Stomach (tissue), 9 donors: ENCODE results near the gene FLVCR1. TPM values are rescaled to one million over a fixed set of nuclear protein-coding genes. Genes with fewer than 3 reads are reported as not detected.
A peak's percentile ranks its signal among the peaks of the same experiment; 100 is the strongest.
"Not testable (repeated sequence)": the region's sequence is repeated elsewhere in the genome, so short reads cannot be mapped to it uniquely, and the experiment has no call there.

ENCODE experiments used
- DNase-seq, 2 donors: peaks; one replicate each; pipeline versions ENCODE4 v3.0.0 to v3.0.0-alpha.2; 2013 to 2019
- H3K27ac ChIP-seq, 5 donors: fragments of 200-600 bp in 4 of 5; sonication (generic) in 4 of 5; one replicate each; pipeline ENCODE4 v1.5.1; 2013 to 2019; ENCODE audit warnings: mild to moderate bottlenecking in 1 of 5, moderate library complexity in 1 of 5
- H3K27me3 ChIP-seq, 3 donors: fragments of 200-600 bp; sonication (generic); one replicate each; pipeline ENCODE4 v1.5.1; 2017 to 2019; ENCODE audit warnings: mixed run types in 1 of 3
- H3K36me3 ChIP-seq, 4 donors: fragments of 200-600 bp; sonication (generic); 1 replicate in 3 of 4; 2 replicates in 1 of 4; pipeline ENCODE4 v1.5.1; 2016 to 2019
- H3K4me1 ChIP-seq, 4 donors: fragments of 200-600 bp; sonication (generic); one replicate each; pipeline ENCODE4 v1.5.1; 2016 to 2019
- H3K4me3 ChIP-seq, 4 donors: fragments of 200-600 bp; sonication (generic) in 3 of 4; one replicate each; pipeline ENCODE4 v1.5.1; 2016 to 2019; ENCODE audit warnings: mild to moderate bottlenecking in 1 of 4
- H3K9me3 ChIP-seq, 4 donors: fragments of 200-600 bp; sonication (generic); one replicate each; pipeline ENCODE4 v1.5.1; 2016 to 2019
- CTCF ChIP-seq, 7 experiments: fragments of 450-650 bp in 4 of 7; fragments of 200-600 bp in 3 of 7; sonication (generic) in 3 of 7; IDR thresholded peaks; one replicate each; pipeline ENCODE4 v1.5.1; 2016 to 2019; ENCODE audit warnings: antibody characterized with exemption in 7 of 7, control low read depth in 2 of 7, mild to moderate bottlenecking in 1 of 7
- EP300 ChIP-seq: sonication (generic); formaldehyde crosslinking; IDR thresholded peaks from one replicate; pipeline ENCODE4 v1.6.1; 2017; ENCODE audit warnings: antibody characterized with exemption
- POLR2A ChIP-seq, 4 donors: fragments of 450-650 bp; IDR thresholded peaks; one replicate each; pipeline ENCODE4 v1.6.1; 2016; ENCODE audit warnings: antibody characterized with exemption in 4 of 4, control low read depth in 2 of 4, mild to moderate bottlenecking in 1 of 4, moderate library complexity in 1 of 4
- POLR2AphosphoS5 ChIP-seq, 3 donors: sonication (generic); formaldehyde crosslinking; IDR thresholded peaks; one replicate each; pipeline ENCODE4 v1.6.1; 2016; ENCODE audit warnings: antibody characterized with exemption in 3 of 3
- WGBS, 5 donors: extraction: QIAGEN DNeasy Blood & Tissue Kit in 3 of 5; methylation state at CpG; one replicate each; pipeline versions ENCODE4 v1.1.5 to v1.1.7; 2013 to 2018; 5-methylcytosine and 5-hydroxymethylcytosine counted together
- intact Hi-C: fragments of 100-400 bp; cut with DNase I; formaldehyde crosslinking; loops from one replicate; pipeline ENCODE4 v1.15.1; 2023; ENCODE audit warnings: low total_unique reads
- polyA plus RNA-seq, 3 donors: library from polyadenylated mRNA; stranded (reverse); fragments of 200-250 nt; gene quantifications; one replicate each; pipeline ENCODE4 v1.2.3, GENCODE V29; 2013
- total RNA-seq, 5 donors: library from RNA; depleted of rRNA; stranded (reverse); fragments of >200 nt; gene quantifications; one replicate each; pipeline versions ENCODE4 v1.1.0 to v1.2.3, GENCODE V29; 2014 to 2016
- donor health status: healthy with polysubstance abuse.
- donor health status: Bipolar disorder and iron deficiency.
- donor health status: healthy.

Gene FLVCR1
- total and polyA plus RNA-seq, 8 donors = 0.61 to 19.1 (median 6.3) TPM

GRCh38 chr1:212833211-212834207 is 24.6 kb upstream of the FLVCR1 start:
- peak; percentile 49 to 81 for DNase-seq
- Histone ChIP-seq H3K4me1 (peaks cover 0 to 27% (median 7%) of the 10 kb centered on the region in 4 donors), H3K27ac (peak overlapping the region; percentile 39 to 92 (median 73))
- H3K4me3 ChIP-seq, intact Hi-C loops, H3K36me3 ChIP-seq, H3K27me3 ChIP-seq, H3K9me3 ChIP-seq: not testable (repeated sequence)
- peak in 2 of 3 donors; percentile 31 to 64 for TF ChIP-seq POLR2AphosphoS5 (IDR thresholded peaks at IDR 0.05)
- 32 to 60% (median 41%) methylated on average over 8 of the region's 8 CpGs for WGBS, 5 donors

DNA sequence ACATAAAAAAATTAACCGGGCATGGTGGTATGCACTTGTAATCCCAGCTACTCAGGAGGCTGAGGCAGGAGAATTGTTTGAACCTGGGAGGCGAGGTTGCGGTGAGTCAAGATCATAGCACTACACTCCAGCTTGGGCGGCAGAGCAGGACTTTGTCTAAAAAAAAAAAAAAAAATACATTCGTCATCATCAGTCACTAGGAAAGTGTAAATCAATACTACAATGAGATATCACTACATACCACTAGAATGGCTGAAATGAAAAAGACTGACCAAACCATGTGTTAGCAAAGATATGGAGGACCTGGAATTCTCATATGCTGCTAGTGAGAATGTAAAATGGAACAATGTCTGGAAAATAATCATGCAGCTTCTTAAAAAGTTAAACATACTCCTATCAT is 19.9 kb upstream of the FLVCR1 start:
- intact Hi-C loops = no loop called here
- no peak for TF ChIP-seq CTCF (IDR thresholded peaks at IDR 0.05)
- no peak for TF ChIP-seq POLR2A (IDR thresholded peaks at IDR 0.05)
- TF ChIP-seq POLR2AphosphoS5 (IDR thresholded peaks at IDR 0.05) = no peak

GRCh38 chr1:212844521-212844920 is 13.6 kb upstream of the FLVCR1 start:
- H3K27me3 ChIP-seq, H3K4me1 ChIP-seq, H3K36me3 ChIP-seq, intact Hi-C loops, H3K9me3 ChIP-seq, H3K27ac ChIP-seq, H3K4me3 ChIP-seq, DNase-seq: not testable (repeated sequence)
- 67 to 83% (median 78%) methylated on average over 3 of the region's 3 CpGs for WGBS, 5 donors

More for the DNA sequence above, 19.9 kb upstream of the FLVCR1 start:
- Histone ChIP-seq H3K27me3 (no peaks in the 10 kb centered on the region), H3K36me3 (no peaks in the 10 kb centered on the region), H3K27ac (no peak overlapping the region), H3K4me3 (no peak overlapping the region), H3K9me3 (no peaks in the 10 kb centered on the region), H3K4me1 (peaks cover 0 to 12% (median under 1%) of the 10 kb centered on the region in 4 donors)
- DNase-seq = no peak
- 75 to 83% (median 82%) methylated on average over 5 of the region's 5 CpGs for WGBS, 5 donors

GRCh38 chr1:212847549-212847948 is 10.5 kb upstream of the FLVCR1 start, which contains the start of gene SPATA45:
SPATA45 (minus strand) TSS chr1:212847649; CDS start chr1:212836149, 11,500 bp downstream.
- H3K36me3 ChIP-seq = no peaks in the 10 kb centered on the region
- H3K9me3 ChIP-seq = peaks cover 0 to 10% (median 0%) of the 10 kb centered on the region in 4 donors
- no peak for DNase-seq
- H3K27me3 ChIP-seq = no peaks in the 10 kb centered on the region
- H3K27ac ChIP-seq = no peak within 1 kb of the TSS
- no peak within 1 kb of the TSS for H3K4me3 ChIP-seq
- intact Hi-C loops = no loop called here
- 96 to 98% (median 96%) methylated on average over 4 of the region's 4 CpGs for WGBS, 5 donors
- TF ChIP-seq EP300 = no peak
- TF ChIP-seq POLR2A (IDR thresholded peaks at IDR 0.05) = no peak
- TF ChIP-seq CTCF (IDR thresholded peaks at IDR 0.05) = no peak
- no peak for TF ChIP-seq POLR2AphosphoS5 (IDR thresholded peaks at IDR 0.05)
- H3K4me1 ChIP-seq = no peaks in the 10 kb centered on the region

GRCh38 chr1:212852105-212852688 is 5.9 kb upstream of the FLVCR1 start:
- Histone ChIP-seq H3K4me3 (no peak overlapping the region), H3K9me3 (no peaks in the 10 kb centered on the region), H3K27me3 (no peaks in the 10 kb centered on the region), H3K36me3 (no peaks in the 10 kb centered on the region), H3K27ac (no peak overlapping the region), H3K4me1 (peaks cover 0 to 9% (median 7%) of the 10 kb centered on the region in 4 donors)
- TF ChIP-seq POLR2A (IDR thresholded peaks at IDR 0.05) = no peak
- TF ChIP-seq CTCF (IDR thresholded peaks at IDR 0.05) = no peak
- TF ChIP-seq EP300 = no peak
- no peak for TF ChIP-seq POLR2AphosphoS5 (IDR thresholded peaks at IDR 0.05)
- intact Hi-C loops = no loop called here
- 82 to 87% (median 84%) methylated on average over 5 of the region's 5 CpGs for WGBS, 5 donors
- no peak for DNase-seq
